IMR-90 (cell line): Measurements from ENCODE around the gene GOLIM4. TPM values are rescaled to one million over a fixed set of nuclear protein-coding genes. Genes with fewer than 3 reads are reported as not detected.
A peak's percentile ranks its signal among the peaks of the same experiment; 100 is the strongest.

Experiments
- ATAC-seq: fragments of 200-7000 bp; cut with Tn5 transposase; 2 replicates; pipeline ENCODE4 v1.9.1; 2020; ENCODE audit warnings: low read depth, mild to moderate bottlenecking, moderate library complexity
- BruUV-seq: library from RNA; stranded (reverse); fragments of 400-500 nt; replicated peaks from 2 replicates; lab custom pipeline; 2021; lab: Mats Ljungman, UMichigan
- CTCF ChIA-PET: fragments of 300-600 bp; formaldehyde crosslinking; extraction: SDS; loops from one replicate; lab custom pipeline; 2021; ENCODE audit warnings: antibody characterized with exemption; lab: Yijun Ruan, JAX
- POLR2A ChIA-PET: fragments of 300-600 bp; sonication (Branson Sonifier 250); formaldehyde crosslinking; loops from one replicate; lab custom pipeline; 2022; ENCODE audit warnings: antibody characterized with exemption; ENCODE audit not compliant: unreplicated experiment; lab: Charles Lee
- DNase-seq: peaks from one replicate; pipeline ENCODE4 v3.0.0; 2013
- H2AFZ ChIP-seq: replicated peaks from 2 replicates; pipeline ENCODE3; 2013; ENCODE audit warnings: low read length, mild to moderate bottlenecking; ENCODE audit not compliant: poor library complexity
- H2AK5ac ChIP-seq: 2 replicates; pipeline ENCODE4 v1.6.1; 2013; ENCODE audit warnings: low read depth, low read length, inconsistent platforms
- H2AK9ac ChIP-seq: replicated peaks from 2 replicates; pipeline ENCODE3; 2013; ENCODE audit warnings: mild to moderate bottlenecking, low read depth, low read length, moderate library complexity; ENCODE audit not compliant: poor library complexity
- H2BK120ac ChIP-seq: 2 replicates; pipeline ENCODE4 v1.6.1; 2013; ENCODE audit warnings: low read depth, low read length, inconsistent platforms
- H2BK15ac ChIP-seq: 3 replicates; pipeline ENCODE4 v1.6.1; 2013; ENCODE audit warnings: low read depth, low read length, inconsistent platforms
- H2BK20ac ChIP-seq: 2 replicates; pipeline ENCODE4 v1.6.1; 2013; ENCODE audit warnings: low read depth, mild to moderate bottlenecking, inconsistent platforms, low read length, moderate library complexity
- H2BK5ac ChIP-seq: 2 replicates; pipeline ENCODE4 v1.6.1; 2013; ENCODE audit warnings: mild to moderate bottlenecking, low read depth, low read length, inconsistent platforms; ENCODE audit not compliant: poor library complexity, severe bottlenecking
- H3K14ac ChIP-seq: replicated peaks from 2 replicates; pipeline ENCODE4 v1.6.1; 2013; ENCODE audit warnings: low read depth, low read length, inconsistent platforms
- H3K18ac ChIP-seq: 2 replicates; pipeline ENCODE4 v1.6.1; 2013; ENCODE audit warnings: low read depth, low read length, control low read depth
- H3K23ac ChIP-seq: 2 replicates; pipeline ENCODE4 v1.6.1; 2013; ENCODE audit warnings: low read depth, low read length, inconsistent platforms
- H3K27ac ChIP-seq: 2 replicates; pipeline ENCODE4 v1.5.1; 2013; ENCODE audit warnings: mild to moderate bottlenecking, control low read depth, low read length; ENCODE audit not compliant: insufficient read depth
- H3K27me3 ChIP-seq: 2 replicates; pipeline ENCODE4 v1.6.1; 2013; ENCODE audit warnings: low read length; ENCODE audit not compliant: control insufficient read depth, insufficient read depth
- H3K36me3 ChIP-seq: 2 replicates; pipeline ENCODE4 v1.6.1; 2013; ENCODE audit warnings: low read length, mixed read lengths; ENCODE audit not compliant: control insufficient read depth, insufficient read depth
- H3K4ac ChIP-seq: 2 replicates; pipeline ENCODE4 v1.6.1; 2013; ENCODE audit warnings: low read depth, low read length, inconsistent platforms
- H3K4me1 ChIP-seq: 2 replicates; pipeline ENCODE4 v1.6.1; 2013; ENCODE audit warnings: low read length, mixed read lengths; ENCODE audit not compliant: control insufficient read depth, insufficient read depth
- H3K4me2 ChIP-seq: 2 replicates; pipeline ENCODE4 v1.6.1; 2013; ENCODE audit warnings: low read depth, mild to moderate bottlenecking, control low read depth, low read length, moderate library complexity
- H3K4me3 ChIP-seq: 2 replicates; pipeline ENCODE4 v1.5.1; 2013; ENCODE audit warnings: low read depth, mild to moderate bottlenecking, control low read depth, low read length, moderate library complexity; ENCODE audit not compliant: insufficient read depth
- H3K56ac ChIP-seq: 2 replicates; pipeline ENCODE4 v1.6.1; 2013; ENCODE audit warnings: low read length, inconsistent platforms; ENCODE audit not compliant: insufficient read depth; ENCODE audit errors: extremely low read depth
- H3K79me1 ChIP-seq, 2 experiments: 2 replicates each; pipeline ENCODE4 v1.6.1; 2013; ENCODE audit warnings: low read length in 2 of 2, inconsistent platforms in 1 of 2, low read depth in 1 of 2
- H3K9ac ChIP-seq: 2 replicates; pipeline ENCODE4 v1.6.1; 2013; ENCODE audit warnings: low read depth, low read length, control low read depth
- H3K9me1 ChIP-seq: 2 replicates; pipeline ENCODE4 v1.6.1; 2013; ENCODE audit warnings: low read length, inconsistent platforms; ENCODE audit not compliant: insufficient read depth
- H3K9me3 ChIP-seq: 2 replicates; pipeline ENCODE4 v1.6.1; 2013; ENCODE audit warnings: low read length; ENCODE audit not compliant: control insufficient read depth, insufficient read depth
- H4K20me1 ChIP-seq: 2 replicates; pipeline ENCODE4 v1.6.1; 2013; ENCODE audit warnings: low read length, inconsistent platforms; ENCODE audit not compliant: insufficient read depth
- H4K5ac ChIP-seq: 2 replicates; pipeline ENCODE4 v1.6.1; 2013; ENCODE audit warnings: mild to moderate bottlenecking, low read depth, low read length, control low read depth
- H4K8ac ChIP-seq, 2 experiments: 2 replicates each; pipeline ENCODE4 v1.6.1; 2013; ENCODE audit warnings: low read depth in 2 of 2, low read length in 2 of 2, control low read depth in 1 of 2, inconsistent platforms in 1 of 2
- H4K91ac ChIP-seq: 2 replicates; pipeline ENCODE4 v1.6.1; 2013; ENCODE audit warnings: low read depth, low read length, inconsistent platforms; ENCODE audit not compliant: insufficient read depth
- CEBPB ChIP-seq: IDR thresholded peaks from 2 replicates; pipeline ENCODE4 v1.6.1; 2012; ENCODE audit warnings: low read depth, low read length, improper control_type of control experiment
- RFX5 ChIP-seq: IDR thresholded peaks from 2 replicates; pipeline ENCODE4 v1.8.0; 2012; ENCODE audit warnings: low read depth, mild to moderate bottlenecking, low read length, moderate library complexity
- SMC3 ChIP-seq: fragments of 150-350 bp; IDR thresholded peaks from 2 replicates; pipeline ENCODE4 v1.6.1; 2016; ENCODE audit warnings: low read depth, mild to moderate bottlenecking, antibody characterized with exemption, low read length, moderate library complexity
- WGBS, 2 experiments: methylation state at CpG; one replicate each; pipeline versions ENCODE4 v1.1.5 to v1.1.7; 2013; ENCODE audit warnings: missing lambda C conversion rate in 2 of 2; ENCODE audit not compliant: insufficient read length in 1 of 2; ENCODE audit errors: extremely low coverage in 2 of 2; 5-methylcytosine and 5-hydroxymethylcytosine counted together
- dilution Hi-C: fragments of 300-500 bp; cut with HindIII; formaldehyde crosslinking; loops from one replicate; pipeline ENCODE4 v1.14.3; 2018; ENCODE audit warnings: low sequenced_read_pairs; ENCODE audit not compliant: unreplicated experiment
- in situ Hi-C: fragments of 300-500 bp; cut with MboI; formaldehyde crosslinking; loops from 3 replicates; pipeline ENCODE4 v1.14.3; 2019; ENCODE audit warnings: low sequenced_read_pairs, inconsistent platforms, mixed read lengths
- intact Hi-C: fragments of 100-400 bp; cut with micrococcal nuclease; formaldehyde crosslinking; loops from 2 replicates; pipeline ENCODE4 v1.10.0; 2022
- polyA plus RNA-seq, 3 experiments: library from polyadenylated mRNA; depleted of rRNA; stranded (reverse); fragments of >200 nt; gene quantifications; 2 replicates each; pipeline ENCODE4 v1.2.3, GENCODE V29; 2012; ENCODE audit warnings: low replicate concordance in 1 of 3
- total RNA-seq: library from RNA; depleted of rRNA; stranded (reverse); fragments of >200 nt; gene quantifications from 2 replicates; pipeline ENCODE4 v1.2.3, GENCODE V29; 2012
- TF ChIP-seq, protein P1 (sequence below): fragments of 150-350 bp; IDR thresholded peaks from 2 replicates; pipeline ENCODE4 v1.6.1; 2016; ENCODE audit warnings: low read depth, mild to moderate bottlenecking, low read length, moderate library complexity, borderline replicate concordance
- TF ChIP-seq, protein P2 (sequence below): conservative IDR thresholded peaks from 2 replicates; pipeline ENCODE4 v1.5.1; 2012; ENCODE audit warnings: mild to moderate bottlenecking, low read depth, low read length, improper control_type of control experiment

The GOLIM4 gene
- total and polyA plus RNA-seq, 2 of the 4 experiments (the other 2 are of a cell fraction) = 44.6 to 71.2 TPM

DNA sequence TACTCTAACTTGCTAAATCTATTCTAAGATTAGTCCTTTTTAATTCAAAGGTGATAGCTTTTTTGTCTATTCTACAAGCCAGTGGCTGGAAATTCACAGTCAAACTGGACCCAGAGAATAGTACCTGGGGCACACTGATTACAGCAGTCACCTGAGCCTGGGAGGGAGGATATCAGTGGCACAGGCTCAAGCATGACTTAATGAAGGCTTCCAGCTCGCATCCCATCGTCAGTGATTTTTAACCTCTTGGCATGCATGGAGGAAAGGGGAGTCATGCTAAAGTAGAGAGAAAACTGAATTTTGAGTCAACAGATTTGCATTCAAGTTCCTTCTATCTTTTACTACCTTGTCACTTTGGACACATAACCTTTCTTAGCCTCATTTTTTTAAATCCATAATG lies 24.8 kb downstream of the GOLIM4 start:
- dilution Hi-C loops = no loop called here
- peak overlapping the region; percentile 84; the same call in 1 of the 2 replicates for H3K27ac ChIP-seq
- H3K4ac ChIP-seq = peak overlapping the region; percentile 74
- H3K4me2 ChIP-seq = no peak overlapping the region
- peak overlapping the region; percentile 67; the same call in 1 of the 2 replicates for H4K5ac ChIP-seq
- no peaks in the 10 kb centered on the region for H3K9me3 ChIP-seq
- no CpG with 5 or more reads among the region's 2 CpGs for WGBS, 2 experiments
- H3K4me3 ChIP-seq = no peak overlapping the region
- no peak overlapping the region for H2AFZ ChIP-seq
- peaks cover 7% of the 10 kb centered on the region; the same call in 1 of the 2 replicates for H3K9me1 ChIP-seq
- H2AK9ac ChIP-seq = no peak overlapping the region
- H3K27me3 ChIP-seq = no peaks in the 10 kb centered on the region
- H3K79me1 ChIP-seq = peaks cover 12 to 27% of the 10 kb centered on the region in 2 experiments
- TF ChIP-seq SMC3 (no peak), CEBPB (no peak), RFX5 (no peak)
- TF ChIP-seq, protein P1, sequence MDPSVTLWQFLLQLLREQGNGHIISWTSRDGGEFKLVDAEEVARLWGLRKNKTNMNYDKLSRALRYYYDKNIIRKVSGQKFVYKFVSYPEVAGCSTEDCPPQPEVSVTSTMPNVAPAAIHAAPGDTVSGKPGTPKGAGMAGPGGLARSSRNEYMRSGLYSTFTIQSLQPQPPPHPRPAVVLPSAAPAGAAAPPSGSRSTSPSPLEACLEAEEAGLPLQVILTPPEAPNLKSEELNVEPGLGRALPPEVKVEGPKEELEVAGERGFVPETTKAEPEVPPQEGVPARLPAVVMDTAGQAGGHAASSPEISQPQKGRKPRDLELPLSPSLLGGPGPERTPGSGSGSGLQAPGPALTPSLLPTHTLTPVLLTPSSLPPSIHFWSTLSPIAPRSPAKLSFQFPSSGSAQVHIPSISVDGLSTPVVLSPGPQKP = no peak
- TF ChIP-seq, protein P2, sequence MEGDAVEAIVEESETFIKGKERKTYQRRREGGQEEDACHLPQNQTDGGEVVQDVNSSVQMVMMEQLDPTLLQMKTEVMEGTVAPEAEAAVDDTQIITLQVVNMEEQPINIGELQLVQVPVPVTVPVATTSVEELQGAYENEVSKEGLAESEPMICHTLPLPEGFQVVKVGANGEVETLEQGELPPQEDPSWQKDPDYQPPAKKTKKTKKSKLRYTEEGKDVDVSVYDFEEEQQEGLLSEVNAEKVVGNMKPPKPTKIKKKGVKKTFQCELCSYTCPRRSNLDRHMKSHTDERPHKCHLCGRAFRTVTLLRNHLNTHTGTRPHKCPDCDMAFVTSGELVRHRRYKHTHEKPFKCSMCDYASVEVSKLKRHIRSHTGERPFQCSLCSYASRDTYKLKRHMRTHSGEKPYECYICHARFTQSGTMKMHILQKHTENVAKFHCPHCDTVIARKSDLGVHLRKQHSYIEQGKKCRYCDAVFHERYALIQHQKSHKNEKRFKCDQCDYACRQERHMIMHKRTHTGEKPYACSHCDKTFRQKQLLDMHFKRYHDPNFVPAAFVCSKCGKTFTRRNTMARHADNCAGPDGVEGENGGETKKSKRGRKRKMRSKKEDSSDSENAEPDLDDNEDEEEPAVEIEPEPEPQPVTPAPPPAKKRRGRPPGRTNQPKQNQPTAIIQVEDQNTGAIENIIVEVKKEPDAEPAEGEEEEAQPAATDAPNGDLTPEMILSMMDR = no peak
- H3K14ac ChIP-seq = peak overlapping the region; percentile 53
- H2AK5ac ChIP-seq = peak overlapping the region; percentile 91; the same call in 1 of the 2 replicates
- ChIA-PET CTCF (no interaction called here), POLR2A (no interaction called here)
- H3K56ac ChIP-seq = no peak overlapping the region
- peak overlapping the region; percentile 4; the same call in 1 of the 2 replicates for H3K18ac ChIP-seq
- intact Hi-C loops = loop anchor here (2.0 kb wide), 1 partner anchor 24 kb away; the partner anchor contains the start of gene GOLIM4
- in situ Hi-C loops = no loop called here
- H4K20me1 ChIP-seq = peaks cover 4% of the 10 kb centered on the region; the same call in 1 of the 2 replicates
- DNase-seq = no peak
- H2BK5ac ChIP-seq = peak overlapping the region; percentile 79
- no peaks in the 10 kb centered on the region; the same call in 1 of the 2 replicates for H3K36me3 ChIP-seq
- H4K8ac ChIP-seq = peak overlapping the region; percentile 11 to 58; a peak in 3 of 4 replicates
- H4K91ac ChIP-seq = peak overlapping the region; percentile 82
- H3K4me1 ChIP-seq = peaks cover 13% of the 10 kb centered on the region
- ATAC-seq = no peak
- peak overlapping the region; percentile 63 for H2BK120ac ChIP-seq
- H2BK20ac ChIP-seq = 0 out of 2 replicates have a peak overlapping the region, but pooled peaks have one; percentile 53
- no TSS peak for BruUV-seq
- H3K9ac ChIP-seq = no peak overlapping the region
- peak overlapping the region; percentile 84; the same call in 1 of the 3 replicates for H2BK15ac ChIP-seq
- peak overlapping the region; percentile 49; the same call in 1 of the 2 replicates for H3K23ac ChIP-seq
